A549 treated with GW870086 at 1 μM for 4 hours (cell line): ENCODE measurements around the gene ITGAE. TPM values are rescaled to one million over a fixed set of nuclear protein-coding genes. Genes with fewer than 3 reads are reported as not detected.

Source experiments
- total RNA-seq: library from RNA; stranded (reverse); fragments of 200-300 nt; extraction: Qiagen RNA extraction; gene quantifications from 5 replicates; pipeline ENCODE4 v1.2.3, GENCODE V29; 2022; ENCODE audit warnings: low read depth

Gene ITGAE, protein sequence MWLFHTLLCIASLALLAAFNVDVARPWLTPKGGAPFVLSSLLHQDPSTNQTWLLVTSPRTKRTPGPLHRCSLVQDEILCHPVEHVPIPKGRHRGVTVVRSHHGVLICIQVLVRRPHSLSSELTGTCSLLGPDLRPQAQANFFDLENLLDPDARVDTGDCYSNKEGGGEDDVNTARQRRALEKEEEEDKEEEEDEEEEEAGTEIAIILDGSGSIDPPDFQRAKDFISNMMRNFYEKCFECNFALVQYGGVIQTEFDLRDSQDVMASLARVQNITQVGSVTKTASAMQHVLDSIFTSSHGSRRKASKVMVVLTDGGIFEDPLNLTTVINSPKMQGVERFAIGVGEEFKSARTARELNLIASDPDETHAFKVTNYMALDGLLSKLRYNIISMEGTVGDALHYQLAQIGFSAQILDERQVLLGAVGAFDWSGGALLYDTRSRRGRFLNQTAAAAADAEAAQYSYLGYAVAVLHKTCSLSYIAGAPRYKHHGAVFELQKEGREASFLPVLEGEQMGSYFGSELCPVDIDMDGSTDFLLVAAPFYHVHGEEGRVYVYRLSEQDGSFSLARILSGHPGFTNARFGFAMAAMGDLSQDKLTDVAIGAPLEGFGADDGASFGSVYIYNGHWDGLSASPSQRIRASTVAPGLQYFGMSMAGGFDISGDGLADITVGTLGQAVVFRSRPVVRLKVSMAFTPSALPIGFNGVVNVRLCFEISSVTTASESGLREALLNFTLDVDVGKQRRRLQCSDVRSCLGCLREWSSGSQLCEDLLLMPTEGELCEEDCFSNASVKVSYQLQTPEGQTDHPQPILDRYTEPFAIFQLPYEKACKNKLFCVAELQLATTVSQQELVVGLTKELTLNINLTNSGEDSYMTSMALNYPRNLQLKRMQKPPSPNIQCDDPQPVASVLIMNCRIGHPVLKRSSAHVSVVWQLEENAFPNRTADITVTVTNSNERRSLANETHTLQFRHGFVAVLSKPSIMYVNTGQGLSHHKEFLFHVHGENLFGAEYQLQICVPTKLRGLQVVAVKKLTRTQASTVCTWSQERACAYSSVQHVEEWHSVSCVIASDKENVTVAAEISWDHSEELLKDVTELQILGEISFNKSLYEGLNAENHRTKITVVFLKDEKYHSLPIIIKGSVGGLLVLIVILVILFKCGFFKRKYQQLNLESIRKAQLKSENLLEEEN
- 97.4 to 103 TPM (median 99.1 TPM) in 5 replicates for total RNA-seq

DNA sequence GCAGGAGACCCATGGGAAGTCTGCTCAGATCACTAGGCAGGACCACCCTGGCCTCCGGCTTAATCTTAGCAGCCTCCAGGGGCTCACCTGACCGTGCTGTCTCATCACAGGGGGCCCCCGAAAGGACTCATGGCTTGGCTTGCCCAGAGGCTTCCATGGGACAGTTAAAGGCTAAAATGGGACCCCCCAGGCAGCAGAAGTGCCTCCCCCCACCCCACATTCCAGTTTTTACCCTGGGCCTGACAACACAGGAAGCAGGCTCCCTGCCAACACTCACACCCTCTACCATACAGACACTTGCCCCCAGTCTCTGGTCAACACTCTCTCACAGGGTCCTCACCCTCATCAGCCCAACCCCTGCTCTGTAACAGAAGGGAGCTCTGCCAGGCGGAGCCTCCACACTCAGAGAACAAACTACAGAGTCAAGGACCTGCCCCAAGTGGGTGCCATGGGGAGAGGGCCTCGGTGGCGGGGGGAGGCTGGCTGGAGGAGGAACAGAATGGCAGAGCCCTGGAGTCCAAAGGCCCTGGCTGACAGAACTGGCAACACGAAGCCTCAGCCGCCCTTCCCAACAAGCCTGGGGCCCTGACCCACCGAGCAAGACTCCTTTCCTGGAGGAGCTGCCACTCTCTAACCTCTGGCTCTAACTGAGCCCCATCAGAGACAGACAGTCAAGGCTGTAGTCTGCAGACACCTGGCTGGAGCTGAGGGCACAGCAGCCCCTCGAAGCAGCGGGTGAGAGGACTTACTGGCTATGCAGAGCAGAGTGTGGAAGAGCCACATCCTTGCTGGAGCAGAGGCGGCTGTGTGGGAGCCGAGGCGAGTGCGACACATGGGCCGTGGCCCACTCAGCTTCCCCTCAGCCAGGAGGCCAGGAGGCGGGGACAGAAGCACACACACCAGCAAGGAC is at the start of gene ITGAE:
ITGAE (minus strand) TSS at position 827 of the 910 bp plus-strand sequence; CDS start at position 783, 44 bp downstream.

DNA sequence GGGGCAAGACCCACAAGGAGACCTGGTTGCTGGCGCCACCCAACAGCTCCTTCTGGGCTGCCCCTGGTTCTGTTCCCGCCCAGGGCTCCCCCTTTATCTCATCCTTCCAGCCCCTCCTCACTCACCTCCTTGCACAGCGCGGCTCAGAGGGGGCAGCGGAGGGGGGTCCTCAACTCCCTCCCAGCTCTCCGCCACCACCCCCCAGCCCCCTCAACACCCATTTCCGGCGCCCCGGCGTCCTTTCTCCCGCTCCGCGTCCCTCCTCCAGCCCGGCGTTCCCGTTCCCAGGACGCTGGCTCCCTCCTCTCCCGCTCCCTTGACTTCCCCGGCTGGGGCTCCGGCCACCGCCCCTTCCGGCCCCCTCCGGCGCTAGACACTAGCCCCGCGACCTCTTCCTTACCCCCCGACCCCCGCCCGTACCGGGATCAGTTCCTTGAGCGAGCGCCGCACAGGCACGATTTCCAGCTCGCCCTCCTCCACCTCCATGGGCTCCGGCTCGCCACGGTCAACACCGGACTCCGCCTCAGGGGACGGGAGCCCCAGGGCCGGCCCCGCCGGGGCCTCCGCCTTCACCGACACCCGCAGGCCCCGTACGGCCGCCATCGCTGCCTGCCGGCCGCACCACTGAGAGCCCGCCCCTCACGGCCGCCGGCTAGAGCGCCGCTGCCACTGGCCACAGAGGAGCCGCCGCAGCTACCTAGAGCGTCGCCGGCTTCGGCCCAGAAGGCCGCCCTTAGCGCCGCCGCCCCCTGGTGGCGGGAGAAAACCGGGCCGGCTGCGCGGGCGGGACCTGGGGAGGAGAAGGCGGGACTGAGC is 44.8 kb upstream of the ITGAE start, which contains the start of gene NCBP3:
NCBP3 (minus strand) TSS at position 626 of the 816 bp plus-strand sequence; CDS start at position 603, 23 bp downstream.

GRCh38 chr17:3723556-3724377 is 77.2 kb downstream of the ITGAE start, which contains the start of gene HASPIN:
Gene HASPIN (plus strand): TSS chr17:3723903. CDS start chr17:3723936, 33 bp downstream.

GRCh38 chr17:3695723-3696411 is 105.1 kb downstream of the ITGAE start, which contains the start of gene P2RX5:
Gene P2RX5 (minus strand): TSS chr17:3696155. CDS start chr17:3696005, 150 bp downstream.

GRCh38 chr17:3668279-3669084 is 132.5 kb downstream of the ITGAE start, which contains the start of the genes EMC6 and TAX1BP3:
Gene EMC6 (plus strand): TSS chr17:3668812. CDS start chr17:3669147, 335 bp downstream.
Gene TAX1BP3 (minus strand): TSS chr17:3668578. CDS start chr17:3668526, 52 bp downstream.

Other genes starting within 250 kb of the ITGAE start
- gene TRPV3, start 243.4 kb downstream of the ITGAE start, total RNA-seq, result 0.25 to 0.37 TPM (median 0.29 TPM) in 5 replicates
- gene TRPV1, start 191.8 kb downstream of the ITGAE start, total RNA-seq, result 3.9 to 5.0 TPM (median 4.1 TPM) in 5 replicates
- gene SHPK, start 164.9 kb downstream of the ITGAE start, total RNA-seq, result 13.3 to 17.9 TPM (median 16.1 TPM) in 5 replicates
- 11.7 to 14.5 TPM (median 12.8 TPM) in 5 replicates for gene CTNS, start 164.4 kb downstream of the ITGAE start, total RNA-seq
- gene TAX1BP3, start 132.6 kb downstream of the ITGAE start, total RNA-seq, result 289 to 350 TPM (median 334 TPM) in 5 replicates
- 139 to 167 TPM (median 157 TPM) in 5 replicates for gene EMC6, start 132.4 kb downstream of the ITGAE start, total RNA-seq
- 19.1 to 27.4 TPM (median 24.0 TPM) in 5 replicates for gene P2RX5, start 105.0 kb downstream of the ITGAE start, total RNA-seq
- gene HASPIN, start 77.3 kb downstream of the ITGAE start, total RNA-seq, result 12.9 to 15.5 TPM (median 13.7 TPM) in 5 replicates
- gene NCBP3, start 45.1 kb upstream of the ITGAE start, total RNA-seq, result 26.8 to 33.9 TPM (median 32.0 TPM) in 5 replicates
- gene CAMKK1, start 91.9 kb upstream of the ITGAE start, total RNA-seq, result 22.3 to 23.1 TPM (median 22.9 TPM) in 5 replicates
- not detected in 5 replicates for gene P2RX1, start 115.3 kb upstream of the ITGAE start, total RNA-seq
- 3.8 to 5.4 TPM (median 4.7 TPM) in 5 replicates for gene ATP2A3, start 163.2 kb upstream of the ITGAE start, total RNA-seq